Vagina (tissue), 2 donors: ENCODE data around the gene GRAMD4. TPM values are rescaled to one million over a fixed set of nuclear protein-coding genes. Genes with fewer than 3 reads are reported as not detected.

Source experiments
- DNase-seq, 2 donors: peaks; one replicate each; pipeline ENCODE4 v3.0.0-alpha.2; 2017; ENCODE audit errors: extremely low spot score in 2 of 2
- H3K27ac ChIP-seq: fragments of 200-600 bp; sonication (generic); one replicate; pipeline ENCODE4 v1.5.1; 2019
- H3K27me3 ChIP-seq: fragments of 200-600 bp; sonication (generic); one replicate; pipeline ENCODE4 v1.5.1; 2019
- H3K36me3 ChIP-seq, 2 donors: fragments of 200-600 bp; sonication (generic); one replicate each; pipeline ENCODE4 v1.5.1; 2017 to 2019
- H3K4me1 ChIP-seq: fragments of 200-600 bp; sonication (generic); one replicate; pipeline ENCODE4 v1.5.1; 2019
- H3K4me3 ChIP-seq, 2 donors: fragments of 200-600 bp; sonication (generic); 1 replicate in 1 of 2; 2 replicates in 1 of 2; pipeline ENCODE4 v1.5.1; 2016 to 2019
- H3K9me3 ChIP-seq: fragments of 200-600 bp; sonication (generic); one replicate; pipeline ENCODE4 v1.5.1; 2019
- CTCF ChIP-seq, 3 experiments: fragments of 450-650 bp in 2 of 3; fragments of 200-600 bp in 1 of 3; sonication (generic) in 1 of 3; IDR thresholded peaks; one replicate each; pipeline ENCODE4 v1.5.1; 2017 to 2019; ENCODE audit warnings: antibody characterized with exemption in 3 of 3, mild to moderate bottlenecking in 2 of 3, moderate library complexity in 2 of 3
- POLR2A ChIP-seq, 2 donors: fragments of 450-650 bp; IDR thresholded peaks; one replicate each; pipeline ENCODE4 v1.6.1; 2017; ENCODE audit warnings: antibody characterized with exemption in 2 of 2, mild to moderate bottlenecking in 2 of 2, moderate library complexity in 2 of 2
- POLR2AphosphoS5 ChIP-seq, 2 donors: sonication (generic); formaldehyde crosslinking; IDR thresholded peaks; one replicate each; pipeline ENCODE4 v1.9.0; 2017; ENCODE audit warnings: antibody characterized with exemption in 2 of 2, mild to moderate bottlenecking in 2 of 2, low read depth in 1 of 2; ENCODE audit not compliant: insufficient read depth in 1 of 2
- intact Hi-C: fragments of 100-400 bp; cut with DNase I; formaldehyde crosslinking; loops from one replicate; pipeline ENCODE4 v1.15.1; 2023
- total RNA-seq: library from RNA; depleted of rRNA; stranded (reverse); fragments of >200 nt; gene quantifications from one replicate; pipeline ENCODE4 v1.2.3, GENCODE V29; 2016

The GRAMD4 gene
- total RNA-seq, 1 donor from 2014 or later: 28.7 TPM

- H3K4me1 ChIP-seq: peaks cover 66% of the 10 kb centered on the region
Observed at GRCh38 chr22:46726066-46726985, 106.1 kb downstream of the GRAMD4 start.

GRCh38 chr22:46726986-46727317 lies 106.8 kb downstream of the GRAMD4 start:
- H3K27ac ChIP-seq: no peak overlapping the region
- no peaks in the 10 kb centered on the region for H3K27me3 ChIP-seq
- no peak for DNase-seq
- H3K4me1 ChIP-seq: peaks cover 66% of the 10 kb centered on the region
- no peaks in the 10 kb centered on the region for H3K9me3 ChIP-seq
- intact Hi-C loops: no loop called here
- no peak overlapping the region for H3K4me3 ChIP-seq
- no peak for TF ChIP-seq POLR2A (IDR thresholded peaks at IDR 0.05)
- H3K36me3 ChIP-seq: no peaks in the 10 kb centered on the region

More at GRCh38 chr22:46726066-46726985, 106.1 kb downstream of the GRAMD4 start:
- no peaks in the 10 kb centered on the region for H3K9me3 ChIP-seq
- no peaks in the 10 kb centered on the region for H3K36me3 ChIP-seq
- H3K27ac ChIP-seq: peak overlapping the region; percentile 17
- H3K4me3 ChIP-seq: no peak overlapping the region
- intact Hi-C loops: no loop called here
- TF ChIP-seq POLR2A (IDR thresholded peaks at IDR 0.05) (no peak), POLR2AphosphoS5 (IDR thresholded peaks at IDR 0.05; ENCODE audit: insufficient read depth in 1 of 2, low read depth in 1 of 2) (no peak), CTCF (IDR thresholded peaks at IDR 0.05) (no peak)
- no peaks in the 10 kb centered on the region for H3K27me3 ChIP-seq
- DNase-seq: no peak

- no peaks in the 10 kb centered on the region for H3K27me3 ChIP-seq
- no peak for TF ChIP-seq POLR2AphosphoS5 (IDR thresholded peaks at IDR 0.05; ENCODE audit: insufficient read depth in 1 of 2, low read depth in 1 of 2)
- no peak for TF ChIP-seq POLR2A (IDR thresholded peaks at IDR 0.05)
- no peak for TF ChIP-seq CTCF (IDR thresholded peaks at IDR 0.05)
- no peak overlapping the region for H3K4me3 ChIP-seq
- H3K4me1 ChIP-seq: peaks cover 59% of the 10 kb centered on the region
- no peak overlapping the region for H3K27ac ChIP-seq
- H3K36me3 ChIP-seq: no peaks in the 10 kb centered on the region
- intact Hi-C loops: no loop called here
- no peaks in the 10 kb centered on the region for H3K9me3 ChIP-seq
- no peak for DNase-seq
Observed at GRCh38 chr22:46727813-46728364, 107.7 kb downstream of the GRAMD4 start.

- no peaks in the 10 kb centered on the region for H3K36me3 ChIP-seq
- no peak overlapping the region for H3K27ac ChIP-seq
- no peaks in the 10 kb centered on the region for H3K9me3 ChIP-seq
- TF ChIP-seq POLR2AphosphoS5 (IDR thresholded peaks at IDR 0.05; ENCODE audit: insufficient read depth in 1 of 2, low read depth in 1 of 2) (no peak), CTCF (IDR thresholded peaks at IDR 0.05) (no peak), POLR2A (IDR thresholded peaks at IDR 0.05) (no peak)
- H3K4me3 ChIP-seq: no peak overlapping the region
- no peak for DNase-seq
- no peaks in the 10 kb centered on the region for H3K27me3 ChIP-seq
- intact Hi-C loops: no loop called here
- peaks cover 58% of the 10 kb centered on the region for H3K4me1 ChIP-seq
Observed at GRCh38 chr22:46728470-46728869, 108.3 kb downstream of the GRAMD4 start.

Other genes with a start within 250 kb of the GRAMD4 start
- 32.9 TPM for gene CELSR1, start 82.8 kb upstream of the GRAMD4 start, total RNA-seq
- 37.3 TPM for gene CERK, start 117.9 kb downstream of the GRAMD4 start, total RNA-seq
- gene TBC1D22A, start 142.3 kb downstream of the GRAMD4 start, total RNA-seq: 38.3 TPM